Lower leg skin (tissue), 4 donors: Measurements from ENCODE around the gene AHSP. TPM values are rescaled to one million over a fixed set of nuclear protein-coding genes. Genes with fewer than 3 reads are reported as not detected.
"Not testable (repeated sequence)": the region's sequence is repeated elsewhere in the genome, so short reads cannot be mapped to it uniquely, and the experiment has no call there.

ENCODE experiments used
- DNase-seq, 2 donors: peaks; one replicate each; pipeline ENCODE4 v3.0.0-alpha.2; 2019; ENCODE audit warnings: low spot score in 2 of 2
- H3K4me3 ChIP-seq: fragments of 200-600 bp; sonication (generic); 2 replicates; pipeline ENCODE4 v1.5.1; 2017; ENCODE audit warnings: mild to moderate bottlenecking, low read depth; ENCODE audit not compliant: poor library complexity, severe bottlenecking
- CTCF ChIP-seq, 3 donors: fragments of 450-650 bp; IDR thresholded peaks; one replicate each; pipeline ENCODE4 v1.5.1; 2016; ENCODE audit warnings: antibody characterized with exemption in 3 of 3, mild to moderate bottlenecking in 3 of 3, moderate library complexity in 2 of 3
- POLR2A ChIP-seq, 2 donors: fragments of 450-650 bp; IDR thresholded peaks; one replicate each; pipeline ENCODE4 v1.6.1; 2016 to 2017; ENCODE audit warnings: antibody characterized with exemption in 2 of 2, mild to moderate bottlenecking in 1 of 2, moderate library complexity in 1 of 2
- WGBS, 2 donors: methylation state at CpG; one replicate each; pipeline ENCODE4 v1.1.5; 2018; 5-methylcytosine and 5-hydroxymethylcytosine counted together
- intact Hi-C: fragments of 100-400 bp; cut with DNase I; formaldehyde crosslinking; loops from one replicate; pipeline ENCODE4 v1.15.0; 2023; ENCODE audit warnings: low total_unique reads
- total RNA-seq, 4 donors: library from RNA; depleted of rRNA; stranded (reverse); fragments of >200 nt; gene quantifications; one replicate each; pipeline ENCODE4 v1.1.0, GENCODE V29; 2016

The AHSP gene
- total RNA-seq, 4 donors from 2014 or later: not detected

- 92 to 95% methylated on average over 1 of the region's 1 CpG for WGBS, 2 donors
- no peak for TF ChIP-seq CTCF (IDR thresholded peaks at IDR 0.05)
- no peak for TF ChIP-seq POLR2A (IDR thresholded peaks at IDR 0.05)
- no peak for DNase-seq
- intact Hi-C loops: no loop called here
- no peak overlapping the region for H3K4me3 ChIP-seq
Observed at GRCh38 chr16:31531096-31531495, 3.4 kb downstream of the AHSP start.

GRCh38 chr16:31532120-31532519 is 4.4 kb downstream of the AHSP start:
- DNase-seq: no peak
- intact Hi-C loops: no loop called here
- no peak overlapping the region for H3K4me3 ChIP-seq
- TF ChIP-seq CTCF (IDR thresholded peaks at IDR 0.05) (no peak), POLR2A (IDR thresholded peaks at IDR 0.05) (no peak)
- 72% methylated on average over 2 of the region's 2 CpGs for WGBS, 2 donors

- no peak for DNase-seq
- no peak overlapping the region for H3K4me3 ChIP-seq
- intact Hi-C loops: no loop called here
- WGBS, 2 donors: 91 to 95% methylated on average over 4 of the region's 4 CpGs
- no peak for TF ChIP-seq POLR2A (IDR thresholded peaks at IDR 0.05)
Observed at GRCh38 chr16:31532896-31533295, 5.2 kb downstream of the AHSP start.

- no peak overlapping the region for H3K4me3 ChIP-seq
- DNase-seq: no peak
- no peak for TF ChIP-seq POLR2A (IDR thresholded peaks at IDR 0.05)
- TF ChIP-seq CTCF (IDR thresholded peaks at IDR 0.05): no peak
- WGBS, 2 donors: 56 to 61% methylated on average over 9 of the region's 9 CpGs
- intact Hi-C loops: no loop called here
Observed at GRCh38 chr16:31535737-31536136, 8.0 kb downstream of the AHSP start.

GRCh38 chr16:31536804-31537361 is 9.2 kb downstream of the AHSP start:
- intact Hi-C loops: no loop called here
- no peak for TF ChIP-seq CTCF (IDR thresholded peaks at IDR 0.05)
- TF ChIP-seq POLR2A (IDR thresholded peaks at IDR 0.05): no peak
- WGBS, 2 donors: 76 to 82% methylated on average over 21 of the region's 21 CpGs
- H3K4me3 ChIP-seq: no peak overlapping the region
- DNase-seq: no peak

GRCh38 chr16:31537362-31538242 is 9.9 kb downstream of the AHSP start:
- 10 to 16% methylated on average over 18 to 49 of the region's 57 CpGs for WGBS, 2 donors
- intact Hi-C loops: no loop called here
- H3K4me3 ChIP-seq: no peak overlapping the region
- TF ChIP-seq POLR2A (IDR thresholded peaks at IDR 0.05): no peak
- no peak for TF ChIP-seq CTCF (IDR thresholded peaks at IDR 0.05)
- DNase-seq: peak in 1 of 2 donors; percentile 85

- WGBS, 2 donors: 66 to 71% methylated on average over 7 of the region's 7 CpGs
- intact Hi-C loops, H3K4me3 ChIP-seq, DNase-seq: not testable (repeated sequence)
Observed at GRCh38 chr16:31538243-31538598, 10.5 kb downstream of the AHSP start.

GRCh38 chr16:31539762-31540161 is 12.1 kb downstream of the AHSP start:
- intact Hi-C loops, H3K4me3 ChIP-seq, DNase-seq: not testable (repeated sequence)
- WGBS, 2 donors: 65 to 78% methylated on average over 4 of the region's 4 CpGs
